Measurements from ENCODE around the gene TNFRSF14. TPM values are rescaled to one million over a fixed set of nuclear protein-coding genes. Genes with fewer than 3 reads are reported as not detected.

Gene TNFRSF14
- total and polyA plus RNA-seq, 7 experiments from 2014 or later = 52.5 to 253 (median 200) TPM

DNA sequence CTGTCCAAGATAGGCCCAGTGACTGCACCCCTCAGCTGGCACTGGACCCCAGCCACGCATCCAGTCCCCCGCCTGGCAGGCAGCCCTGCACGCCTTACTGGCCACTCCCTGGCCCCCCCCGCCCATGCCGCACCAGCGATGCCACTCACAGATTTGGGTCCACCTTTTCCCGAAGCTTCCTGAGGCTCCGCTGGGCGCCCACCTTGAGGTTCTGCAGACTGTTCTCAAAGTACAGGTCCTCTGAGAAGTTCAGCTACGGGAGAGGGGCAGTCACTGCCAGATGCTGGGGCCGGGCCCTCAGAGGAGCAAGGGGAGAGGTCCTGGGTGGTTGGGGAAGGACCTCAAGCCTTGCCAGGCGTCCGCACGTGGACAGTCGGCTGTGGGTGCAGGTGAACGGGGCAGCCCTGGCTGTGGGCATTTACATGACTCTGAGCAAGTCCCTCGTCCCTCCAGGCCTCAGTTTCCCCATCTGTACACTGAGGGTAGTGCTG is 38.5 kb downstream of the TNFRSF14 start:
- Histone ChIP-seq H3K36me3 (ENCODE audit: control insufficient read depth in 2 of 3, insufficient read depth in 3 of 3, low read length in 3 of 3) (peaks cover 0 to 4% (median 0%) of the 10 kb centered on the region in 3 experiments), H3K27ac (ENCODE audit: low read depth, low read length) (no peak overlapping the region), H3K9me3 (ENCODE audit: control insufficient read depth in 2 of 3, low read length in 3 of 3) (no peaks in the 10 kb centered on the region), H3K4me1 (ENCODE audit: control insufficient read depth in 2 of 2, insufficient read depth in 2 of 2, low read length in 2 of 2) (peaks cover 0 to 4% of the 10 kb centered on the region in 2 donors), H3K27me3 (ENCODE audit: control insufficient read depth in 2 of 2, insufficient read depth in 2 of 2, low read length in 2 of 2) (no peaks in the 10 kb centered on the region), H3K4me3 (ENCODE audit: low read length) (no peak overlapping the region)
- Mint-ChIP-seq H3K36me3 (peaks cover 0 to 4% (median 0%) of the 10 kb centered on the region in 5 donors), H3K27ac (no peak overlapping the region), H3K4me1 (peaks cover 0 to 8% (median 5%) of the 10 kb centered on the region in 7 donors), H3K4me3 (no peak overlapping the region), H3K9me3 (peaks cover 0 to 9% (median 3%) of the 10 kb centered on the region in 11 donors), H3K27me3 (peaks cover 0 to 5% (median 0%) of the 10 kb centered on the region in 5 donors)
- ATAC-seq = no peak
- ChIA-PET CTCF (no interaction called here), POLR2A (no interaction called here)
- intact Hi-C loops (cut with micrococcal nuclease) = no loop called here
- DNase-seq = peak in 3 of 9 donors; percentile 3 to 20 (median 4)

GRCh38 chr1:2595261-2595811 is 39.2 kb downstream of the TNFRSF14 start:
- H3K36me3 Mint-ChIP-seq = peaks cover 0 to 4% (median 0%) of the 10 kb centered on the region in 5 donors
- peaks cover 0 to 9% (median 3%) of the 10 kb centered on the region in 11 donors for H3K9me3 Mint-ChIP-seq
- Histone ChIP-seq H3K9me3 (ENCODE audit: control insufficient read depth in 2 of 3, low read length in 3 of 3) (no peaks in the 10 kb centered on the region), H3K27me3 (ENCODE audit: control insufficient read depth in 2 of 2, insufficient read depth in 2 of 2, low read length in 2 of 2) (no peaks in the 10 kb centered on the region), H3K27ac (ENCODE audit: low read depth, low read length) (no peak overlapping the region), H3K4me3 (ENCODE audit: low read length) (no peak overlapping the region), H3K4me1 (ENCODE audit: control insufficient read depth in 2 of 2, insufficient read depth in 2 of 2, low read length in 2 of 2) (peaks cover 0 to 4% of the 10 kb centered on the region in 2 donors), H3K36me3 (ENCODE audit: control insufficient read depth in 2 of 3, insufficient read depth in 3 of 3, low read length in 3 of 3) (no peaks in the 10 kb centered on the region)
- H3K27me3 Mint-ChIP-seq = peaks cover 0 to 5% (median 0%) of the 10 kb centered on the region in 5 donors
- ATAC-seq (no peak), DNase-seq (peak in 2 of 9 donors; percentile 5 to 20)
- H3K27ac Mint-ChIP-seq = no peak overlapping the region
- no peak overlapping the region for H3K4me3 Mint-ChIP-seq
- CTCF ChIA-PET = interaction anchor here (0.7 kb wide), 1 partner anchor 132 kb away, joined by 6 read pairs; no protein-coding TSS in a partner anchor
- POLR2A ChIA-PET = interaction anchor here (0.5 kb wide), 1 partner anchor 191 kb away, joined by 3 read pairs; no protein-coding TSS in a partner anchor
- intact Hi-C loops (cut with micrococcal nuclease) = no loop called here
- H3K4me1 Mint-ChIP-seq = peaks cover 0 to 8% (median 5%) of the 10 kb centered on the region in 7 donors

DNA sequence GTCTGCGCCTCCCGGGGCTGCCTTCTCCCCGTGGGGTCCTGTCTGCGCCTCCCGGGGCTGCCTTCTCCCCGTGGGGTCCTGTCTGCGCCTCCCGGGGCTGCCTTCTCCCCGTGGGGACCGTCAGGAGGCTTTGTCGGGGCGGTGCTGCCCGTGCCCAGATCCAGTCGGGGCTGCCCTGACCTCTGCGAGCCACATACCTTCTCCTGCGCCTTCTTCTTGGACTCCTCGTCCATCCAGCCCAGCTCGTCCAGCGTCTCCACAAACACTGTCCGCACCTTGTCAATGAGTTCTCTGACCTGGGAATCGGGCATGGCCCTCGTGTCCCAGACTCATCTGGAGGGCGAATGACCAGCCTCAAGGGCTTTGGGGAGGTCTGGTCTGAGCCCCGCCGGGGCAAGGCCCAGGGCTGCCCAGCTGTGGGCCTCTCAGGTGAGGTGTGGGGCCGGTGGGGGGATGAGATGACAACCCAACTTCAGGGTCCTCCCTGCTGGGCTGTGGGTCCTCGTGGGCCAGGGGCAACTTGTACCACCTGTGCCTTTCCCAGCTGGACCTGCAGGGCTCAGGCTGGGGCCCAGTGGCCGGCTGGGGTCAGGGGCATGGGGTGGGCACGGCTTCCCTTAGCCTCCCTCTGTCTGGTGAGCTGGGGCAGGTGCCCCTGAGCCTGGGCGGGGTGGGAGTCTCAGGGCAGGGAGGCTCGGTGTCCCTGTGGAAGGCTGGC is 39.8 kb downstream of the TNFRSF14 start:
- Histone ChIP-seq H3K4me1 (ENCODE audit: control insufficient read depth in 2 of 2, insufficient read depth in 2 of 2, low read length in 2 of 2) (peaks cover 0 to 4% of the 10 kb centered on the region in 2 donors), H3K27ac (ENCODE audit: low read depth, low read length) (no peak overlapping the region), H3K9me3 (ENCODE audit: control insufficient read depth in 2 of 3, low read length in 3 of 3) (no peaks in the 10 kb centered on the region), H3K4me3 (ENCODE audit: low read length) (no peak overlapping the region), H3K27me3 (ENCODE audit: control insufficient read depth in 2 of 2, insufficient read depth in 2 of 2, low read length in 2 of 2) (no peaks in the 10 kb centered on the region), H3K36me3 (ENCODE audit: control insufficient read depth in 2 of 3, insufficient read depth in 3 of 3, low read length in 3 of 3) (no peaks in the 10 kb centered on the region)
- H3K27ac Mint-ChIP-seq = peak overlapping the region in 1 of 9 donors; percentile 49
- peaks cover 0 to 7% (median 5%) of the 10 kb centered on the region in 7 donors for H3K4me1 Mint-ChIP-seq
- H3K4me3 Mint-ChIP-seq = no peak overlapping the region
- no peak for ATAC-seq
- H3K9me3 Mint-ChIP-seq = peaks cover 0 to 9% (median 3%) of the 10 kb centered on the region in 11 donors
- POLR2A ChIA-PET = interaction anchor here (0.5 kb wide), 1 partner anchor 192 kb away, joined by 3 read pairs; no protein-coding TSS in a partner anchor
- DNase-seq = peak in 3 of 9 donors; percentile 6 to 16 (median 6)
- CTCF ChIA-PET = interaction anchor here (0.7 kb wide), 2 partner anchors 8 to 132 kb away, joined by 4 to 6 read pairs; no protein-coding TSS in a partner anchor
- intact Hi-C loops (cut with micrococcal nuclease) = no loop called here
- H3K27me3 Mint-ChIP-seq = peaks cover 0 to 7% (median 0%) of the 10 kb centered on the region in 5 donors
- H3K36me3 Mint-ChIP-seq = peaks cover 0 to 4% (median 0%) of the 10 kb centered on the region in 5 donors

DNA sequence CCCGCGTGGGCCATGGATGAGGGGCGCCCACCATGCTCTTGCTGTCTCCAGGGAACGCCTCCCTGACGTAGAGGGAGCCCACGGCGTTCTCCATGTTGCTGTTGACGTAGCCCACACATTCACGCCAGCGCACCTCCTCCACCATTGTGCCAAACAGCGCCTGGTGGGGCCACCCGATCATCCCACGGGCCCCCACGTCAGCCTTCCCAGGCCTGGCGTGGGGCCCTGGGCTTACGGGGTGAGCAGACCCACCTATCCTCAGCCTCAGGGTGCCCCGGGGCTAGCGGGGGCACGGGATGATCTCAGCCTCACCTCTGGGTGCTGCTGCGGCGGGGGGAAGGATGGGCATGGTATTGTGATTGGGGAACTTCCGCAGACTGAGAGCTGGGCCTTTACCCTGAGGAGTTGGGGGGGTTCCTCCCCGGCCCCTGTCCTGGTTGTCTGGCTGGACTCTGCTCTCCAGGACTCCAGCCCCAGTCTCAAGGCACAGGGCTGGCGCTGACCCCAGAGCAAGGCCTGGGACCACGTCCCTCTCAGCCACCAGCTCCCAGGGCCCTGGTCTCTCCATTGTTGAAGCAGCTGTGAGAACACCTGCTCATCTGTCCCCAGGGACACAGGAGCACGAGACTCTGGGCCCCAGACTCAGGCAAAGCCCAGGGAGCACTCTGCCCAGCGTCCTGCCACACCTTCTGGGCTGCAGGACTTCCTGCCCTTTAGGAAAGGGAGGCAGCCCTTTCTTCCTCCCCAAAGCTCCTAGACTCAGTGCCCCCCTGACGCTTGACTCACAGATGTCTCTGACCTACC is 40.6 kb downstream of the TNFRSF14 start:
- H3K27ac ChIP-seq (ENCODE audit: low read depth, low read length) = no peak overlapping the region
- ATAC-seq = no peak
- no peak overlapping the region for H3K4me3 ChIP-seq (ENCODE audit: low read length)
- H3K36me3 ChIP-seq (ENCODE audit: control insufficient read depth in 2 of 3, insufficient read depth in 3 of 3, low read length in 3 of 3) = no peaks in the 10 kb centered on the region
- H3K27me3 Mint-ChIP-seq = peaks cover 0 to 14% (median 0%) of the 10 kb centered on the region in 5 donors
- H3K4me1 ChIP-seq (ENCODE audit: control insufficient read depth in 2 of 2, insufficient read depth in 2 of 2, low read length in 2 of 2) = peaks cover 0 to 4% of the 10 kb centered on the region in 2 donors
- CTCF ChIA-PET = no interaction called here
- peaks cover 0 to 6% (median 4%) of the 10 kb centered on the region in 7 donors for H3K4me1 Mint-ChIP-seq
- POLR2A ChIA-PET = interaction anchor here (0.6 kb wide), 1 partner anchor 362 kb away, joined by 5 read pairs; no protein-coding TSS in a partner anchor
- H3K4me3 Mint-ChIP-seq = no peak overlapping the region
- H3K9me3 Mint-ChIP-seq = peaks cover 0 to 9% (median 3%) of the 10 kb centered on the region in 11 donors
- H3K27me3 ChIP-seq (ENCODE audit: control insufficient read depth in 2 of 2, insufficient read depth in 2 of 2, low read length in 2 of 2) = no peaks in the 10 kb centered on the region
- no peak overlapping the region for H3K27ac Mint-ChIP-seq
- intact Hi-C loops (cut with micrococcal nuclease) = no loop called here
- H3K36me3 Mint-ChIP-seq = peaks cover 0 to 4% (median 0%) of the 10 kb centered on the region in 5 donors
- H3K9me3 ChIP-seq (ENCODE audit: control insufficient read depth in 2 of 3, low read length in 3 of 3) = no peaks in the 10 kb centered on the region
- peak in 3 of 9 donors; percentile 4 to 18 (median 4) for DNase-seq

GRCh38 chr1:2597441-2598328 is 41.5 kb downstream of the TNFRSF14 start:
- H3K9me3 ChIP-seq (ENCODE audit: control insufficient read depth in 2 of 3, low read length in 3 of 3) = no peaks in the 10 kb centered on the region
- Mint-ChIP-seq H3K4me1 (peaks cover 0 to 4% (median 2%) of the 10 kb centered on the region in 7 donors), H3K9me3 (peaks cover 0 to 9% (median 3%) of the 10 kb centered on the region in 11 donors), H3K27ac (peak overlapping the region in 1 of 9 donors; percentile 90), H3K4me3 (peak overlapping the region in 1 of 10 donors; percentile 53), H3K36me3 (peaks cover 0 to 4% (median 0%) of the 10 kb centered on the region in 5 donors), H3K27me3 (peaks cover 0 to 19% (median 0%) of the 10 kb centered on the region in 5 donors)
- no peak overlapping the region for H3K4me3 ChIP-seq (ENCODE audit: low read length)
- POLR2A ChIA-PET = interaction anchor here (0.6 kb wide), 1 partner anchor 363 kb away, joined by 5 read pairs; no protein-coding TSS in a partner anchor
- H3K27me3 ChIP-seq (ENCODE audit: control insufficient read depth in 2 of 2, insufficient read depth in 2 of 2, low read length in 2 of 2) = no peaks in the 10 kb centered on the region
- intact Hi-C loops (cut with micrococcal nuclease) = no loop called here
- H3K36me3 ChIP-seq (ENCODE audit: control insufficient read depth in 2 of 3, insufficient read depth in 3 of 3, low read length in 3 of 3) = no peaks in the 10 kb centered on the region
- ATAC-seq (no peak), DNase-seq (peak in 2 of 9 donors; percentile 5 to 18)
- CTCF ChIA-PET = no interaction called here
- H3K4me1 ChIP-seq (ENCODE audit: control insufficient read depth in 2 of 2, insufficient read depth in 2 of 2, low read length in 2 of 2) = peaks cover 0 to 3% of the 10 kb centered on the region in 2 donors
- no peak overlapping the region for H3K27ac ChIP-seq (ENCODE audit: low read depth, low read length)
